GM11168 (cell line): ENCODE measurements around the gene ERBB2.

Experiments used
- in situ Hi-C: fragments of 300-500 bp; cut with MboI; formaldehyde crosslinking; loops from one replicate; pipeline ENCODE4 v1.12.0; 2022; ENCODE audit warnings: low sequenced_read_pairs; ENCODE audit not compliant: unreplicated experiment

Gene ERBB2

GRCh38 chr17:39774047-39774446, 74.2 kb downstream of the ERBB2 start:
- in situ Hi-C loops: no loop called here

- in situ Hi-C loops: no loop called here
Measured at GRCh38 chr17:39775031-39775430, 75.2 kb downstream of the ERBB2 start.

GRCh38 chr17:39776252-39776651, 76.4 kb downstream of the ERBB2 start:
- in situ Hi-C loops: no loop called here

GRCh38 chr17:39777534-39778365, 77.9 kb downstream of the ERBB2 start:
- in situ Hi-C loops: no loop called here
